Pulmonary artery endothelial cell (primary cell): Measurements from ENCODE around the gene AP1B1. TPM values are rescaled to one million over a fixed set of nuclear protein-coding genes. Genes with fewer than 3 reads are reported as not detected.
"Not testable (repeated sequence)": the region's sequence is repeated elsewhere in the genome, so short reads cannot be mapped to it uniquely, and the experiment has no call there.

Experiments used
- DNase-seq: peaks from one replicate; pipeline ENCODE4 v3.0.0-alpha.2; 2011; ENCODE audit warnings: low read depth, low spot score
- total RNA-seq: library from RNA; depleted of rRNA; stranded (reverse); fragments of >200 nt; gene quantifications from 2 replicates; pipeline ENCODE4 v1.2.3, GENCODE V29; 2014

AP1B1 gene
- total RNA-seq, 1 donor from 2014 or later: 132 TPM

- no peak for DNase-seq
Observed at GRCh38 chr22:29388759-29389090, 355 bp upstream of the AP1B1 start.

DNA sequence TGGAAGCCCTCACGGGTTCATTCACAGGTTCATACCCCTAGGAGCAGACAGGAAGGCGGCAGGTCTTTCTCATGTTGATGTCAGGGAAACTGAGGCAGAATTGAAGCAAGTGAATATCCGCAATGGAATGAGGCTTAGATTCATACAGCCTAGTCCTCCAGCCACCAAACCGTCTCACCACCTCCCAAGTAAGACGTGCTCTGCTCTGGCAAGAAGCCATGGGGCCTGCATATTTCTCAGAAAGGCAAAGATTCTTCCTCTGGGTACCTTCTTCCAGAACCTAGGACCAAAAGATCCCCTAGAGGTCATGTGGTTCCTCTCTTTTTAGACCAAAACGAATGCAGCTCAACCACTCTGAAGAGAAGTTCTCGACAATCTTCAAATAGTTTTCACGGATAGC, 1.7 kb downstream of the AP1B1 start:
- DNase-seq: no peak

GRCh38 chr22:29385748-29386147, 2.6 kb downstream of the AP1B1 start:
- no peak for DNase-seq

DNA sequence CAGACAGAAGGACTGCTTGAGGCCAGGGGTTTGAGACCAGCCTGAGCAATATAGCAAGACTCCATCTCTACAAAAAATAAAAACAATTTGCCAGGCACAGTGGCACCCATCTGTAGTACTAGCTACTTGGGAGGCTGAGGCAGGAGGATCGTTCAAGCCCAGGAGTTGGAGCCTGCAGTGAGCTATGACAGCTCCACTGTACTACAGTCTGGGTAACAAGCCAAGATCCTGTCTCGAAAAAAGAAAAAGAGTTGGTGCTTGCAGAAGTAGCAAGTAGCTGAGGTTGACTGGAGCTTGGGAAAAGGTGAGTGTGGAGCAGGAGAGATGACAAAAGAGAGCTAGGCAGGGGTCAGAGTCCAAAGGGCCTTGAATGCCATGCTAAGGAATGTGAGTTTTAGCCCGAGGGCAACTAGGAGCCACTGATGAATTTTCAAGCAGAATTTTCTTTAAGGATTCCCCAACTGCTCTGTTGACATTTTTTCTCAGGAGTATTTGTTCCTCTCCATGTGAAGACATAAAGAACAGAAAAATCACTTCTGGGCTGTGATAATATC, 3.1 kb downstream of the AP1B1 start:
- no peak for DNase-seq

GRCh38 chr22:29383740-29384139, 4.6 kb downstream of the AP1B1 start:
- DNase-seq: no peak

DNA sequence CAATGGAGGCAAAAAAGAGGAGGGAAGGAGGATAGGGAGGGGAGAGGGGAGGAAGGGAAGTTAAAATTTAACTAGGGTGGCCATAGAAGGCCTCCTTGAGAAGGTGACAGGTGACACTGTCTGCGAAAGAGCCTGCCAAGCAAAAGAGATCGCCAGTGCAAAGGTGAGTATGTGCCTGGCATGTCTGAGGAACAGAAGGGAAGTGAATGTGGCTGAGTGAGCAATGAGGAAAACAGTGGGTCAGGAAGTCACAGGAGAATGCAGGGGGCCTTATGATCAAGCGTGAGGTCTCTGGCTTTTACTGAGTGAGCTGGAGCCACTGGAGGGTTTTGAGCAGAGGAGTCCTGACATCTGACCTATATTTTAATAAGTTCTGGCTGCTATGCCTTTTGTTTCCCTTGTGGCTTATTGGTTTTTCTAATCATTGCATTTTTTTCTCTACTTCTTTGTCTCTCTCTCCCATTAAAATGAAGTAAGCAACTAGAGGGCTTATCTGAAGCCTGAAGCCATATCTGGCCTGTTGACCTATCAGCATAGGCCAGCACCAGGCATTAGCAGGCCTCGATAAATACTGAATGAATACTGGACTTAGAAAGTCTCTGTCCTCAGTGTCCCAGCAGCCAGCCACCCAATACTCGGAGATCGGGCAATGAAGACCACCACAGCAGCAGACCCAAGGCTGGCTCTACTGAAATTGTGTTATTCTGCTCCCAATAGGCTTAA, 5.6 kb downstream of the AP1B1 start:
- DNase-seq: no peak

- no peak for DNase-seq
Observed at GRCh38 chr22:29380856-29381255, 7.5 kb downstream of the AP1B1 start.

DNA sequence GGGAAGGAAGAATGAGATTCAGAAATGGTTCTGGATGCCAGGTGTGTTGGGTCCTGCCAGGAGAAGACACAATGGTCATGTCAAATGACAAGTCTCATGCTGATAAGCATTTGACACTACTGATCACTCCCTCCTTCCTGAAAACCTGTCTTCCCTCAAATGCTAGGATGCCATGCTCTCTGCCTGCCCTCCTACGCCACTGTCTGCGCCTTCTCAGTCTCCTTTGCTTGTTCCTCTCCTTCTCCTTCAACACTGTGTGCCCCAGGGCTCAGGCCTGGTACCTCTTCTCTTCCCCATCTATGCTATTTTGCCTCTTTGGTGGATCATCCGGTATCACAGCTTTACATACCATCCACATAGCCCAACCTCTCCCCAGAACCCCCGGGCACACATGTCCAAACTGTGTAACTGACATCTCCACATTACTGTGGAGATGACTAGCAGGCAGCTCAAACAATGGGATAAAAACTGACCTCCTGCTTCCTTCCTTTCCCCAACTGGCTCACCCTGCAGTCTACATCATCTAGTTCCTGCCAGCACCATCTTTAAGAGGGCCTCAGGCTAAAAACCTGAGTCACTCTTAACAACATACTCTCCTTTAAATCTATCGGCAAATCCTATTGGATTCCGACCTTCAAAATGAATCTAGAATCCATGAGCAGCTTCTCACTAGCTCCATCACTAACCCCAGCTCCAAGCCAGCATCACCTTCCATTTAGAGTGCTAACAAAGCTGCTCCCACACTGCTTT, 8.2 kb downstream of the AP1B1 start:
- DNase-seq: peak; percentile 74

- DNase-seq: no peak
Observed at GRCh38 chr22:29379258-29379657, 9.1 kb downstream of the AP1B1 start.

DNA sequence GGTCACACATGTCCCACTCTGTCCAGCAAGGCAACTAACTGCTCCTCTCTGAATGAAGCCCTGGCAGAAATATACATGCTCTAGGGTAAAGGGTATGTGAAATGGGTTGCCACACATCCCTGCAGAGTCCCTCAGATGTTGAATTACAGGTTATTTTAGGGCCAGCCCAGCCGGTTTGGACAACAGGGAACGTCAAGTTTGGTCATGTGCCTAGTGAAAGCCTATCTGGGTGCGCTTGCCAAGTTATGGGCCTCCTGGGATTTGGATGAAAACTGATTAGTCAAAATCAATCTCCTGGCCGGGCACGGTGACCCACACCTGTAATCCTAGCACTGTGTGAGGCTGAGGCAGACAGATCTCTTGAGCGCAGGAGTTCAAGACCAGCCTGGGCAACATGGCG, 10.4 kb downstream of the AP1B1 start:
- DNase-seq: no peak

GRCh38 chr22:29376705-29377104, 11.7 kb downstream of the AP1B1 start:
- not testable (repeated sequence) for DNase-seq

GRCh38 chr22:29375398-29376076, 12.8 kb downstream of the AP1B1 start:
- DNase-seq: no peak

DNA sequence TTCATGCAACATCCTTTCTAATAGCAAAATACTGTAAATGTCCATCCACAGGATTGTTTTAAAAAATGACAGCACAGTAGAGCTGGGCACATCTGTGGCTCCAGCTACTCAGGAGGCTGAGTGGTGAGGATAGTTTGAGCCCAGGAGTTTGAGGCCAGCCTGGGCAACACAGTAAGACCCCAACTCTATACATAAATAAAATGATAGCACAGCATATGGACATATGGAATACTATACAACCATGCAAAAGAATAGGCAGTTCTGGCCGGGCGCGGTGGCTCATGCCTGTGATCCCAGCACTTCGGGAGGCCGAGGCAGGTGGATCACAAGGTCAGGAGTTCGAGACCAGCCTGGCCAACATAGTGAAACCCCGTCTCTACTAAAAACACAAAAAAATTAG, 13.6 kb downstream of the AP1B1 start:
- DNase-seq: not testable (repeated sequence)

DNA sequence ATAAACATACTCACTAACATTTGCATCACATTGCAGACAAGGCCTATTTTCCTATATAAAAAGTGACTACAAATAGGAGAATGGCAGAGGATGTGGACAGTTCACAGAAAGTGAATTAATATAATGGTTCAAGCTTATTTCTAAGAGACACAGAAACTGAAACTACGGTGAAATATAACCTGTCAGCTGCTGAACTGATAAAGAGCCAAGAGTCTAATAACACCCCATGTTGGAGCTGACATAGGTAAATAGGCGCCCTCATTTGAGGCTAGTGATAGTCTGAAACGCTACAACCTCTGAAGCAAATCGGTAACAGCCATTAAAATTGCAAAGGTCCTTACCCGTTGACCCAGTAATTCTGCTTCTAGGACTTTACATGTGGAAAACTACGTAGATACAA, 14.0 kb downstream of the AP1B1 start:
- no peak for DNase-seq

GRCh38 chr22:29370537-29370936, 17.8 kb downstream of the AP1B1 start:
- DNase-seq: no peak

- DNase-seq: no peak
Observed at GRCh38 chr22:29369460-29369859, 18.9 kb downstream of the AP1B1 start.

DNA sequence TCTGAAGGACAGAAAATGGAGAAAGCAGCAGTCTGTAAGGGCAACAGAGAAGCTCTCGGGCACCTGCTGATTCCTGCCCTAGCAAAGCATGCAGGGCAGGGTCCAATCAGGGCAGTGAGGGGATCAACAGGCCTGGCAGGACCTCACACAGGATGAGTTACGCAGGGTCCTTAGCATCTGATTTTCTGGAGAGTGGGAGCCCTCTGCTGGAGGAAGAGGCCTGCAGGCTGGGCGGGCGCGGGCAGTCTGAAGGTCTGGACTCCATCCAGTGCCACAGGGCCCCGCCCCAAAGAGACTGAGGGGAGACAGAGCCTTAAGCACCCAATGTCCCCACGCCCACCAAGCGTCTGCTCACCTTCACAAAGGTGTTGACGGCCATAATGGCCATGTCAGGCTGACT, 28.9 kb downstream of the AP1B1 start:
- no peak for DNase-seq

DNA sequence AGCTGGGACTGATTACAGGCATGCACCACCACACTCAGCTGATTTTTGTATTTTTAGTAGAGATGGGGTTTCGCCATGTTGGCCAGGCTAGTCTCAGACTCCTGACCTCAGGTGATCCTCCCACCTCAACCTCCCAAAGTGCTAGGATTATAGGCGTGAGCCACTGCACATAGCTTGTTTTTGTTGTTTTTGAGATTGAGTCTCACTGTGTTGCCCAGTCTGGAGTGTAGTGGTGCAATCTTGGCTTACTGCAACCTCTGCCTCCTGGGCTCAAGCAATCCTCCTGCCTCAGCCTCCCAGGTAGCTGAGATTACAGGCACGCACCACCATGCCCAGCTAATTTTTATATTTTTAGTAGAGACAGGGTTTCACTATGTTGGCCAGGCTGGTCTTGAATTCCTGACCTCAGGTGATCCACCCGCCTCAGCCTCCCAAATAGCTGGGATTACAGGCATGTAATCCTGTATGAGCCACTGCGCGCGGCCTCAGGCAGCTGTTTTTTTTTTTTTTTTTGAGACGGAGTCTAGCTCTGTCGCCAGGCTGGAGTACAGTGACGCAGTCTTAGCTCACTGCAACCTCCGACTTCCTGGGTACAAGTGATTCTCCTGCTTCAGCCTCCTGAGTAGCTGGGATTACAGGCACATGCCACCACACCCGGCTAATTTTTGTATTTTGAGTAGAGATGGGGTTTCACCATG, 31.0 kb downstream of the AP1B1 start:
- DNase-seq: not testable (repeated sequence)

DNA sequence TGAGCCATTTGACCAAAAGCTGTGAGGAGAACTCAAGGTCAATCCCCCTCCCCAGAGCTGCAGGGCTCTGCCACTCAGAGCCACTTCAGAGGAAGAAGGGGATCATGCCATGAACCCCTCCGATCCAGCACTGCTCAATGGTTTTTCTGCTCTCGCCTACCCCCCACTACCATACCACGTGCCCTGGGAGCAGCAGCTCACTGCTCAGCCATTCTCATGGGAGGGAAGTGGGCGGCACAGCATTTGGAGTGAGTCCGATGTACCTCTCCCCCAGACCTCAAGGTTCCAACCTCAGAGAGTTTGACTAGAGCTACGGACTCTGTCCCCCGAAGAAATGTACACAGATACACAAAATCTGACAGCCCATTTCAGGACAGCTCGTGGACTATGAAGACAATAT, 34.5 kb downstream of the AP1B1 start:
- DNase-seq: no peak

DNA sequence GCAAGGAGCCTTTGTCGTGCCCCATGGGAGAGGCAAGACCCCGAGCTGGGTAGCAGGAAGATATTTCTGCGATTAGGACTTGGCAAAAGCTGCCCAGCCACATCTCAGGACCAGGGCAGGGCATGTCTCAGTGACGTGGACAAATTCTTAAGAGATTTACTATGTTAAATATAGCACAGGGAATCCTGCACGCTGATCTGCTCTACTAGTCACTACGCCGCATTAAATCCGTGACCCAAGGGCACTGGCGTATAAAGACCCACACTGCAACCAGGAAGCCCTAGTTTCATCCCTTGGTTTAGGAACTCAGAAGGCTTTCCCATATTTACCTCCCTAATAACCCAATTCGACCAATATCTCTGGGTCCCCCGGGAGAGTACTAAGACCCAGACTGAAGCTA, 35.1 kb downstream of the AP1B1 start:
- no peak for DNase-seq

DNA sequence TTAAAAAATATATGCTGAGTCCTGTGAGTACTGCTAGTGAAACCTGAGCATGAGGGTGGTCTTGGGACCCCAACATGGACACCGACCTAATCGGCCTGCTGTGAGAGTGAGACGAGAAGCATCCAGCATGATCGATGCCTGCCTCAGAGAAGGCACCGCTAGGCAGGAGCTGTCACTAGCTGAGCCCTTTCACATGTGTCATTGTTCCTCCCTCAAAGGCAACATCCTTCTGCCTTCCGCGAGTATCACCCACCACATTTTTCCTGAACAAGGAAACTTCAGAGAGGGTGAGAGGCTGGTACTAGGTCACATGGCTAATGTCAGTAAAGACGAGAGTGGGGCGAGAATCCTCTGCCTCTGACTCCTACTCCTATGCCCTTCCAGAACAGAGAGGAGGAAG, 35.6 kb downstream of the AP1B1 start:
- DNase-seq: no peak

- DNase-seq: no peak
Observed at GRCh38 chr22:29351891-29352290, 36.5 kb downstream of the AP1B1 start.
